GM10266 (cell line): ENCODE measurements around the gene SLC16A6.
"Not testable (repeated sequence)": the region's sequence is repeated elsewhere in the genome, so short reads cannot be mapped to it uniquely, and the experiment has no call there.

ENCODE experiments used
- DNase-seq: peaks from one replicate; pipeline ENCODE4 v3.0.0; 2012; ENCODE audit errors: extremely low spot score
- TF ChIP-seq, protein P1 (sequence below): IDR thresholded peaks from 2 replicates; pipeline ENCODE4 v1.5.1; 2012; ENCODE audit warnings: mild to moderate bottlenecking, low read depth; ENCODE audit not compliant: control insufficient read depth, insufficient read depth; ENCODE audit errors: missing control alignments

The SLC16A6 gene

GRCh38 chr17:68247445-68248198, 43.3 kb downstream of the SLC16A6 start, which contains the start of gene AMZ2:
TSS of gene AMZ2 (plus strand) at chr17:68248043. CDS start at chr17:68250188, 2,145 bp downstream.
- TF ChIP-seq, protein P1, sequence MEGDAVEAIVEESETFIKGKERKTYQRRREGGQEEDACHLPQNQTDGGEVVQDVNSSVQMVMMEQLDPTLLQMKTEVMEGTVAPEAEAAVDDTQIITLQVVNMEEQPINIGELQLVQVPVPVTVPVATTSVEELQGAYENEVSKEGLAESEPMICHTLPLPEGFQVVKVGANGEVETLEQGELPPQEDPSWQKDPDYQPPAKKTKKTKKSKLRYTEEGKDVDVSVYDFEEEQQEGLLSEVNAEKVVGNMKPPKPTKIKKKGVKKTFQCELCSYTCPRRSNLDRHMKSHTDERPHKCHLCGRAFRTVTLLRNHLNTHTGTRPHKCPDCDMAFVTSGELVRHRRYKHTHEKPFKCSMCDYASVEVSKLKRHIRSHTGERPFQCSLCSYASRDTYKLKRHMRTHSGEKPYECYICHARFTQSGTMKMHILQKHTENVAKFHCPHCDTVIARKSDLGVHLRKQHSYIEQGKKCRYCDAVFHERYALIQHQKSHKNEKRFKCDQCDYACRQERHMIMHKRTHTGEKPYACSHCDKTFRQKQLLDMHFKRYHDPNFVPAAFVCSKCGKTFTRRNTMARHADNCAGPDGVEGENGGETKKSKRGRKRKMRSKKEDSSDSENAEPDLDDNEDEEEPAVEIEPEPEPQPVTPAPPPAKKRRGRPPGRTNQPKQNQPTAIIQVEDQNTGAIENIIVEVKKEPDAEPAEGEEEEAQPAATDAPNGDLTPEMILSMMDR = no peak
- DNase-seq = peak; percentile 94

DNA sequence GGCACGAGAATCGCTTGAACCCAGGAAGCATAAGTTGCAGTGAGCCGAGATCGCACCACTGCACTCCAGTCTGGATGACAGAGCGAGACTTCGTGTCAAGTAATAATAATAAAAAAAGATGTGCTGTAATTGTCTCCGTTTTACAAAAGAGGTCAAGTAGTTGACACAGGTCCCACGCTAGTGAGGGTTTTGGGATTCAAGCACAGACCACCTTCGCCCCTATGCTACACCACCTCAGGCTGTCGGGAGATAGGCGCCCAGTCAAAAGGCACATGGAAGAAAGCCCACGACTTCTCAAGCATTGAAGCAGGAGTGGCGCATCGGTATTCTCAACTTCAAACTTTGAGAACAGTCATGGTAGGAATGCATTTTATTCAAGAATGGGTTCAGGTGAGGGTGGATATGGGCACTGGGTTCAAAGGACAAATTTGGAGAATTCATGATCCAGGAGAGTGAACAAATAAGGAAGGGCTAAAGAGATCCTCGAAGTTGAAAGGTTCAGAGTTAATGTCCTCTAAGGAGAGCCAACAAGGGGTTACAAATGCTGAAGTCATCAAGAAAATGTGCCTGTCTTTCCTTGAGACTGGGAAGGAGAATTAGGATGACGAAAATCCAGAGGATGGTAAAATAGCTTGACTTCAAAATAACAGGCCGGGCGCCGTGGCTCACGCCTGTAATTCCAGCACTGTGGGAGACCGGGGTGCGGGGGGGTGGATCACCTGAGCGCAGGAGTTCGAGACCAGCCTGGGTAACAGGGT, 44.5 kb downstream of the SLC16A6 start:
- DNase-seq = no peak
- TF ChIP-seq, protein P1 = no peak

DNA sequence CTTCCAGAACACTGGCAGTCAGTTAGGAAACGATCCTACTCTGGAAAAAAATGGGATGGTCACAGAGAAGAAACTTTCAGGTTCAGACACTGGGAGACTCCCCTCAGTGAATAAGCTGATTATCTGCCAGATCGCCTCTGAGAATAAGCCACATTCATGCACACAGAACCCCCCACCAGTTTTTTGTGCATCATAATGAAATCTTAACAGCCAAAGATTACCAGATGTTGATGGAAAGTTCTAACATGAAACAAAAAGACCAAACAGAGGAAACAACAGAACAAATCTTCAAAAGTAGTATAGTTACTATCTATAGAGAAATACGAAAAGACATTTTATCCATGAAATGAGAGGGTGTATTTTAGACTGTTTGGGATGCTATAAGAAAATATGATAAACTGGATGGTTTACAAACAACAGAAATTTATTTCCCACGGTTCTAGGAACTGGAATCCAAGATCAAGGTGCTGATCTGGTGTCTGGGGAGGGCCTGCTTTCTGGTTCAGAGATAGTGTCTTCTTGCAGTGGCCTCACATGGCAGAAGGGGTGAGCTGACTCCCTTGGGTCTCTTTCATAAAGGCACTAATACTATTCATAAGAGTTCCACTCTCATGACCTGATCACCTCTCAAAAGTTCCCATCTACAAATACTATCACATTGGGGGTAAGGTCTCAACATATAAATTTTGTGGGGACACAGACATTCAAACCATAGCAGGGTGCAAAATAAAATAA, 51.1 kb downstream of the SLC16A6 start:
- DNase-seq = no peak
- TF ChIP-seq, protein P1 = no peak

- DNase-seq = no peak
- TF ChIP-seq, protein P1 = no peak
Measured at GRCh38 chr17:68238871-68239253, 52.1 kb downstream of the SLC16A6 start.

- TF ChIP-seq, protein P1 = no peak
- no peak for DNase-seq
Measured at GRCh38 chr17:68238164-68238870, 52.6 kb downstream of the SLC16A6 start.

GRCh38 chr17:68237369-68238163, 53.4 kb downstream of the SLC16A6 start:
- DNase-seq = peak; percentile 64

DNA sequence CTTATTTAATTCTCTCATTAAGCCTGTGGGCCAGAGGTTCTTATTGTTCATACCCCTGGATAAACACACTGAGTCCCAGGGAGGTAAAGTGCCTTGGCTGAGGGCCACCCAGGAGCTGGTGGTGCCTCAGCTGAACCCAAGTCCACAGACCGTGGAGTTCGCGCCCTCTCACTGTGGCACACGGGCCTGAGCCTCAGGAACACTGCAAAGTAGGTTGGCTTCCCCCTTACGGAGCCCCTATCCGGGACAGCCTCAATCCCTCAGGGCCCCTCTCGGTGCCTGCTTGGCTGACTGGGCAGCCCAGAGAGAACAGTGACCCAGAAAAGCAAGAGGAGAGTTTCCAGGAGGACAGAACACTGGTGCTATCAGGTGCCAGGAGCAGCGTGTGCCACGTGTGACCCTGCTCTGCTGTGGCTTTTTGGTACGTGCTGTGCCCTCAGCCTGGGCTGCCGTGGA, 55.6 kb downstream of the SLC16A6 start:
- not testable (repeated sequence) for DNase-seq

GRCh38 chr17:68234726-68235335, 56.1 kb downstream of the SLC16A6 start:
- DNase-seq = not testable (repeated sequence)

- DNase-seq = not testable (repeated sequence)
Measured at GRCh38 chr17:68232741-68233140, 58.2 kb downstream of the SLC16A6 start.
